Fibroblast of villous mesenchyme (primary cell): ENCODE data around the gene OCA2. TPM values are rescaled to one million over a fixed set of nuclear protein-coding genes. Genes with fewer than 3 reads are reported as not detected.

Source experiments
- DNase-seq: peaks from one replicate; pipeline ENCODE4 v3.0.0-alpha.2; 2010; ENCODE audit warnings: low read depth
- H3K4me3 ChIP-seq: 2 replicates; pipeline ENCODE4 v1.5.1; 2011; ENCODE audit warnings: low read depth, mild to moderate bottlenecking, low read length
- total RNA-seq: library from RNA; depleted of rRNA; stranded (reverse); fragments of >200 nt; gene quantifications from 2 replicates; pipeline ENCODE4 v1.2.3, GENCODE V29; 2012
- TF ChIP-seq, protein P1 (sequence below): IDR thresholded peaks from 2 replicates; pipeline ENCODE4 v1.5.1; 2012; ENCODE audit warnings: low read depth, mild to moderate bottlenecking, low read length; ENCODE audit not compliant: insufficient read depth

OCA2 gene
- total RNA-seq, 1 donor = not detected

DNA sequence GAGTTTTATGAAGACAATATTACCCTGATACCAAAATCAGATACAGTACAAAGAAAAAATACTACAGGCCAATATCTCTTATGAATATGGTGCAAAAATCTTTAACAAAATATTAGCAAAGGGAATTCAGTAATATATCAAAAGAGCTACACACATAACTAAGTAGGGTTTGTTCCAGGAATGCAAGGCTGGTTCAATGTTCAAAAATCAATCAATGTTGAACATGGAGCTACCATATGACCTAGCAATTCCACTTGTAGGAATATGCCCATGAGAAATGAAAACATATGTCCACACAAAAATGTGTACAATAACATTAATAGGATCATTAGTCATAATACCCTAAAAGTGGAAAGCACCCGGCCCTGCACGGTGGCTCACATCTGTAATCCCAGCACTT lies 7.8 kb downstream of the OCA2 start:
- H3K4me3 ChIP-seq = no peak overlapping the region
- TF ChIP-seq, protein P1, sequence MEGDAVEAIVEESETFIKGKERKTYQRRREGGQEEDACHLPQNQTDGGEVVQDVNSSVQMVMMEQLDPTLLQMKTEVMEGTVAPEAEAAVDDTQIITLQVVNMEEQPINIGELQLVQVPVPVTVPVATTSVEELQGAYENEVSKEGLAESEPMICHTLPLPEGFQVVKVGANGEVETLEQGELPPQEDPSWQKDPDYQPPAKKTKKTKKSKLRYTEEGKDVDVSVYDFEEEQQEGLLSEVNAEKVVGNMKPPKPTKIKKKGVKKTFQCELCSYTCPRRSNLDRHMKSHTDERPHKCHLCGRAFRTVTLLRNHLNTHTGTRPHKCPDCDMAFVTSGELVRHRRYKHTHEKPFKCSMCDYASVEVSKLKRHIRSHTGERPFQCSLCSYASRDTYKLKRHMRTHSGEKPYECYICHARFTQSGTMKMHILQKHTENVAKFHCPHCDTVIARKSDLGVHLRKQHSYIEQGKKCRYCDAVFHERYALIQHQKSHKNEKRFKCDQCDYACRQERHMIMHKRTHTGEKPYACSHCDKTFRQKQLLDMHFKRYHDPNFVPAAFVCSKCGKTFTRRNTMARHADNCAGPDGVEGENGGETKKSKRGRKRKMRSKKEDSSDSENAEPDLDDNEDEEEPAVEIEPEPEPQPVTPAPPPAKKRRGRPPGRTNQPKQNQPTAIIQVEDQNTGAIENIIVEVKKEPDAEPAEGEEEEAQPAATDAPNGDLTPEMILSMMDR = no peak
- no peak for DNase-seq

GRCh38 chr15:28086175-28086703 lies 12.9 kb downstream of the OCA2 start:
- no peak overlapping the region for H3K4me3 ChIP-seq
- TF ChIP-seq, protein P1 = peak; percentile 82
- peak; percentile 55 for DNase-seq

- TF ChIP-seq, protein P1 = no peak
- no peak for DNase-seq
Measured at GRCh38 chr15:28085489-28086174, 13.5 kb downstream of the OCA2 start.

GRCh38 chr15:28084547-28084946 lies 14.6 kb downstream of the OCA2 start:
- no peak for DNase-seq
- TF ChIP-seq, protein P1 = no peak
- H3K4me3 ChIP-seq = no peak overlapping the region

More at GRCh38 chr15:28085489-28086174, 13.5 kb downstream of the OCA2 start:
- no peak overlapping the region for H3K4me3 ChIP-seq

- no peak overlapping the region for H3K4me3 ChIP-seq
- TF ChIP-seq, protein P1 = no peak
- no peak for DNase-seq
Measured at GRCh38 chr15:28082891-28083684, 16.0 kb downstream of the OCA2 start.

DNA sequence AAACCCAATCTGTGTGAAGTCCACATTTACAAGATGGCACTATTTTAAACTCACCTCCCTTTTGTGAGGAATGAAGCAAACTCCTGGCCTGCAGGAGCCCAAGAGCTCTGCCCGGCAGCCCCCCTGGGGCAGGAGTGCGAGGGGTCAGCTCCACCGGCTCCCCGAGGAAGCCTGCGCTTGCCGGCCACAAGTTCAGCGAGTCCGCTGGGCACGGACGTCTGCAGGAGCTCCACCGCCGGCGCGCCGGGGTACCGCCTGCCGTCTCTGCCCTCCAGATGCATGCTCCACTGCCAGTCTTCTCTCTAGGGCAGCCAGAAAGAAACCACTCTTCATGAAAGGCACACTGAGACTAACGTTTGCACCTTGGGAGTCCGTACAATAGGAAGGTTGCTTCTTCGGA lies 17.5 kb downstream of the OCA2 start:
- no peak for DNase-seq
- no peak overlapping the region for H3K4me3 ChIP-seq
- TF ChIP-seq, protein P1 = no peak
